ENCODE results near the gene BLMH.

Gene BLMH

DNA sequence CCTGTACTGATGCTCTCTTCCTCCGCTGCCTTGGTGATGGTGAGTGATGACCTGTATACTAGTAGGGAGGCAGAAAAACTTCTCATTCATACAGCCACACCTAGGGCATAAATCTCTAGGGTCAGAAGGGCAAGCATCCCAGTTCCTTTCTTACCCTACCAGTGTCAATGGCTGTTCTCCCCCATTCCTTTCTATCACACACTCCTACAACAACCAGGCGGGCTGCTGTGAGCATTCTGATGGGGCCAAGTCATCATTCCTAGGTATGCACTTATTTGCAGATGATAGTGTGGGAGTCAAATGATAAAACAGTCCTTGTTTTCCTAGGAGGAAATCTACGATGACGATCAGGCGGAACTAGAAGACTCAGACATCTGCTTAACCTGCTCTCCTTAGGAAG lies 42.3 kb downstream of the BLMH start:
- no peaks in the 10 kb centered on the region for H3K27me3 ChIP-seq
- no peak overlapping the region for H3K4me3 ChIP-seq (ENCODE audit: low read depth in 1 of 2, low read length in 1 of 2)
- no peaks in the 10 kb centered on the region for H3K9me3 ChIP-seq
- no peak overlapping the region for H3K27ac ChIP-seq
- TF ChIP-seq CTCF (IDR thresholded peaks at IDR 0.05), result no peak
- no peaks in the 10 kb centered on the region for H3K4me1 ChIP-seq (ENCODE audit: control insufficient read depth in 1 of 2, insufficient read depth in 1 of 2, low read depth in 1 of 2, low read length in 1 of 2)
- peaks cover 14% of the 10 kb centered on the region for H3K36me3 ChIP-seq

DNA sequence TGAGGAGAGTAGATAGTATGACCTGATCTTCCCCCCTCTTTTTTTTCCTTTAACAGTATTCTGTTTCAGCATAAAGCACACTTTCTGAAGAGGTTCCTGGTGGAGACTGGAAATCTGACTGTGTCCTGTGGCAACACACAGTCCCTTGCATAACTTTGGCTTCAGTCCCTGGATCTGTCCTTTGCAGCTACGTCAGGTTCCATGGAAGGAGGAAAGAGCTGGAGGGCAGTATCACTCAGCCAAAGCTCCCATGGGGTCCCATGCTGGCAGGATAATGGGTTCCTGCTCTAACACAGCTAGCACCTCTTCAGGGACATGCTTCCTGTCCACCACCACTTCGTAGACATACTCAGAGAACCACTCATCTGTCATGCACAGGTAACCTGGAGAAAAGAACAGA lies 43.0 kb downstream of the BLMH start:
- TF ChIP-seq CTCF (IDR thresholded peaks at IDR 0.05), result no peak
- no peaks in the 10 kb centered on the region for H3K27me3 ChIP-seq
- H3K9me3 ChIP-seq, result no peaks in the 10 kb centered on the region
- no peak overlapping the region for H3K27ac ChIP-seq
- no peaks in the 10 kb centered on the region for H3K4me1 ChIP-seq (ENCODE audit: control insufficient read depth in 1 of 2, insufficient read depth in 1 of 2, low read depth in 1 of 2, low read length in 1 of 2)
- peaks cover 14% of the 10 kb centered on the region for H3K36me3 ChIP-seq
- no peak overlapping the region for H3K4me3 ChIP-seq (ENCODE audit: low read depth in 1 of 2, low read length in 1 of 2)

- H3K4me1 ChIP-seq (ENCODE audit: control insufficient read depth in 1 of 2, insufficient read depth in 1 of 2, low read depth in 1 of 2, low read length in 1 of 2), result no peaks in the 10 kb centered on the region
- no peak for TF ChIP-seq CTCF (IDR thresholded peaks at IDR 0.05)
- H3K27me3 ChIP-seq, result no peaks in the 10 kb centered on the region
- peaks cover 14% of the 10 kb centered on the region for H3K36me3 ChIP-seq
- H3K27ac ChIP-seq, result no peak overlapping the region
- H3K4me3 ChIP-seq (ENCODE audit: low read depth in 1 of 2, low read length in 1 of 2), result no peak overlapping the region
- no peaks in the 10 kb centered on the region for H3K9me3 ChIP-seq
These were observed 45.3 kb downstream of the BLMH start for GRCh38 chr17:30246460-30246859.

- Histone ChIP-seq H3K36me3 (peaks cover 14% of the 10 kb centered on the region), H3K4me3 (ENCODE audit: low read depth in 1 of 2, low read length in 1 of 2) (no peak overlapping the region), H3K27ac (no peak overlapping the region), H3K9me3 (no peaks in the 10 kb centered on the region), H3K27me3 (peaks cover 4% of the 10 kb centered on the region), H3K4me1 (ENCODE audit: control insufficient read depth in 1 of 2, insufficient read depth in 1 of 2, low read depth in 1 of 2, low read length in 1 of 2) (no peaks in the 10 kb centered on the region)
- no peak for TF ChIP-seq CTCF (IDR thresholded peaks at IDR 0.05)
These were observed 46.8 kb downstream of the BLMH start for GRCh38 chr17:30244853-30245385.

GRCh38 chr17:30243568-30243967 lies 48.2 kb downstream of the BLMH start:
- TF ChIP-seq CTCF (IDR thresholded peaks at IDR 0.05), result no peak
- Histone ChIP-seq H3K4me3 (ENCODE audit: low read depth in 1 of 2, low read length in 1 of 2) (no peak overlapping the region), H3K27ac (no peak overlapping the region), H3K36me3 (peaks cover 10% of the 10 kb centered on the region), H3K9me3 (no peaks in the 10 kb centered on the region), H3K4me1 (ENCODE audit: control insufficient read depth in 1 of 2, insufficient read depth in 1 of 2, low read depth in 1 of 2, low read length in 1 of 2) (peaks cover 0 to under 1% of the 10 kb centered on the region in 2 experiments), H3K27me3 (peaks cover 18% of the 10 kb centered on the region)

GRCh38 chr17:30243002-30243401 lies 48.7 kb downstream of the BLMH start:
- peaks cover 5% of the 10 kb centered on the region for H3K36me3 ChIP-seq
- H3K27me3 ChIP-seq, result peaks cover 24% of the 10 kb centered on the region
- H3K4me3 ChIP-seq (ENCODE audit: low read depth in 1 of 2, low read length in 1 of 2), result no peak overlapping the region
- no peak overlapping the region for H3K27ac ChIP-seq
- peaks cover 0 to 3% of the 10 kb centered on the region in 2 experiments for H3K4me1 ChIP-seq (ENCODE audit: control insufficient read depth in 1 of 2, insufficient read depth in 1 of 2, low read depth in 1 of 2, low read length in 1 of 2)
- TF ChIP-seq CTCF (IDR thresholded peaks at IDR 0.05), result no peak
- H3K9me3 ChIP-seq, result no peaks in the 10 kb centered on the region
